Esophagus muscularis mucosa (tissue), 4 donors: ENCODE data around the gene ZCCHC9.

Source experiments
- CTCF ChIP-seq, 3 experiments: fragments of 200-600 bp in 2 of 3; fragments of 450-650 bp in 1 of 3; sonication (generic) in 2 of 3; IDR thresholded peaks; one replicate each; pipeline ENCODE4 v1.5.1; 2017 to 2019; ENCODE audit warnings: antibody characterized with exemption in 3 of 3, mild to moderate bottlenecking in 2 of 3, moderate library complexity in 1 of 3
- EP300 ChIP-seq: sonication (generic); formaldehyde crosslinking; IDR thresholded peaks from one replicate; pipeline ENCODE4 v1.6.1; 2017; ENCODE audit warnings: antibody characterized with exemption
- POLR2A ChIP-seq: fragments of 450-650 bp; IDR thresholded peaks from one replicate; pipeline ENCODE4 v1.6.1; 2017; ENCODE audit warnings: antibody characterized with exemption, moderate library complexity, mild to moderate bottlenecking, low read depth
- POLR2AphosphoS5 ChIP-seq, 2 donors: sonication (generic); formaldehyde crosslinking; IDR thresholded peaks; one replicate each; pipeline ENCODE4 v1.6.1; 2017; ENCODE audit warnings: antibody characterized with exemption in 2 of 2

GRCh38 chr5:81297531-81297930 is 3.9 kb upstream of the ZCCHC9 start:
- TF ChIP-seq CTCF (IDR thresholded peaks at IDR 0.05): no peak
- TF ChIP-seq POLR2A: no peak
- no peak for TF ChIP-seq POLR2AphosphoS5 (IDR thresholded peaks at IDR 0.05)
- no peak for TF ChIP-seq EP300
